ENCODE results near the gene CAND1.
A peak's percentile ranks its signal among the peaks of the same experiment; 100 is the strongest.

The CAND1 gene

GRCh38 chr12:67268896-67269632 is at the start of gene CAND1:
CAND1 (plus strand) TSS chr12:67269358; CDS start chr12:67269718, 360 bp downstream.
- FAIRE-seq, result peak; percentile 38

- FAIRE-seq, result no peak
Observed at GRCh38 chr12:67220065-67220464, 49.1 kb upstream of the CAND1 start.

- no peak for FAIRE-seq
Observed at GRCh38 chr12:67222302-67222701, 46.9 kb upstream of the CAND1 start.

- no peak for FAIRE-seq
Observed at GRCh38 chr12:67223225-67223624, 45.9 kb upstream of the CAND1 start.

- no peak for FAIRE-seq
Observed at GRCh38 chr12:67237231-67237630, 31.9 kb upstream of the CAND1 start.

GRCh38 chr12:67239061-67239460 is 30.1 kb upstream of the CAND1 start:
- no peak for FAIRE-seq

- FAIRE-seq, result no peak
Observed at GRCh38 chr12:67241482-67241881, 27.7 kb upstream of the CAND1 start.

GRCh38 chr12:67243260-67243659 is 25.9 kb upstream of the CAND1 start:
- FAIRE-seq, result no peak

GRCh38 chr12:67245571-67245970 is 23.6 kb upstream of the CAND1 start:
- FAIRE-seq, result no peak

GRCh38 chr12:67251012-67251411 is 18.1 kb upstream of the CAND1 start:
- no peak for FAIRE-seq

GRCh38 chr12:67254372-67255026 is 14.7 kb upstream of the CAND1 start:
- FAIRE-seq, result no peak

GRCh38 chr12:67256649-67257048 is 12.5 kb upstream of the CAND1 start:
- FAIRE-seq, result no peak

GRCh38 chr12:67263471-67263870 is 5.7 kb upstream of the CAND1 start:
- no peak for FAIRE-seq

GRCh38 chr12:67268335-67268895 is 743 bp upstream of the CAND1 start:
- FAIRE-seq, result peak; percentile 75

- FAIRE-seq, result no peak
Observed at GRCh38 chr12:67269633-67270573, 745 bp downstream of the CAND1 start.

- FAIRE-seq, result no peak
Observed at GRCh38 chr12:67270622-67271021, 1.5 kb downstream of the CAND1 start.

GRCh38 chr12:67271976-67272375 is 2.8 kb downstream of the CAND1 start:
- FAIRE-seq, result no peak

GRCh38 chr12:67274186-67274585 is 5.0 kb downstream of the CAND1 start:
- no peak for FAIRE-seq

GRCh38 chr12:67275380-67275913 is 6.3 kb downstream of the CAND1 start:
- no peak for FAIRE-seq

- no peak for FAIRE-seq
Observed at GRCh38 chr12:67276421-67276820, 7.3 kb downstream of the CAND1 start.

- no peak for FAIRE-seq
Observed at GRCh38 chr12:67279637-67280036, 10.5 kb downstream of the CAND1 start.

- FAIRE-seq, result no peak
Observed at GRCh38 chr12:67280088-67280487, 10.9 kb downstream of the CAND1 start.

- no peak for FAIRE-seq
Observed at GRCh38 chr12:67280572-67280971, 11.4 kb downstream of the CAND1 start.
